Gastroesophageal sphincter (tissue), 4 donors: ENCODE results near the gene PBRM1. TPM values are rescaled to one million over a fixed set of nuclear protein-coding genes. Genes with fewer than 3 reads are reported as not detected.

Experiments
- ATAC-seq: fragments of 150-250 bp; one replicate; pipeline ENCODE4 v1.9.1; 2016; ENCODE audit warnings: mild to moderate bottlenecking, moderate library complexity
- H3K27ac ChIP-seq, 4 donors: fragments of 200-600 bp; sonication (generic) in 3 of 4; 1 replicate in 3 of 4; 2 replicates in 1 of 4; pipeline ENCODE4 v1.5.1; 2016 to 2019
- H3K27me3 ChIP-seq: fragments of 200-600 bp; sonication (generic); one replicate; pipeline ENCODE4 v1.5.1; 2019
- H3K36me3 ChIP-seq, 2 donors: fragments of 200-600 bp; sonication (generic); one replicate each; pipeline ENCODE4 v1.5.1; 2019; ENCODE audit warnings: control low read depth in 1 of 2
- H3K4me1 ChIP-seq, 3 donors: fragments of 200-600 bp; sonication (generic); 1 replicate in 2 of 3; 2 replicates in 1 of 3; pipeline ENCODE4 v1.5.1; 2016 to 2019; ENCODE audit warnings: control low read depth in 2 of 3
- H3K4me3 ChIP-seq, 2 donors: fragments of 200-600 bp; sonication (generic); one replicate each; pipeline ENCODE4 v1.5.1; 2019; ENCODE audit warnings: mild to moderate bottlenecking in 1 of 2, moderate library complexity in 1 of 2
- H3K9me3 ChIP-seq, 3 donors: fragments of 200-600 bp; sonication (generic); one replicate each; pipeline ENCODE4 v1.5.1; 2017 to 2019; ENCODE audit warnings: control low read depth in 2 of 3
- EP300 ChIP-seq: sonication (generic); formaldehyde crosslinking; IDR thresholded peaks from one replicate; pipeline ENCODE4 v1.6.1; 2017; ENCODE audit warnings: antibody characterized with exemption, mild to moderate bottlenecking
- POLR2A ChIP-seq, 2 donors: fragments of 450-650 bp; IDR thresholded peaks; one replicate each; pipeline ENCODE4 v1.6.1; 2017; ENCODE audit warnings: antibody characterized with exemption in 2 of 2, mild to moderate bottlenecking in 2 of 2, moderate library complexity in 1 of 2
- POLR2AphosphoS5 ChIP-seq: sonication (generic); formaldehyde crosslinking; IDR thresholded peaks from one replicate; pipeline ENCODE4 v1.6.1; 2017; ENCODE audit warnings: antibody characterized with exemption
- WGBS, 2 donors: methylation state at CpG; one replicate each; pipeline ENCODE4 v1.1.5; 2018; ENCODE audit warnings: low coverage in 1 of 2; 5-methylcytosine and 5-hydroxymethylcytosine counted together
- total RNA-seq, 4 donors: library from RNA; depleted of rRNA; stranded (reverse); fragments of >200 nt; gene quantifications; one replicate each; pipeline ENCODE4 v1.1.0, GENCODE V29; 2016
- TF ChIP-seq, protein P1 (sequence below), 4 experiments: fragments of 200-600 bp in 2 of 4; fragments of 450-650 bp in 2 of 4; sonication (generic) in 1 of 4; IDR thresholded peaks; one replicate each; pipeline ENCODE4 v1.5.1; 2017 to 2019; ENCODE audit warnings: antibody characterized with exemption in 4 of 4, mild to moderate bottlenecking in 2 of 4, moderate library complexity in 2 of 4

The PBRM1 gene
- total RNA-seq, 4 donors from 2014 or later, result 73.9 to 105 (median 98.4) TPM

DNA sequence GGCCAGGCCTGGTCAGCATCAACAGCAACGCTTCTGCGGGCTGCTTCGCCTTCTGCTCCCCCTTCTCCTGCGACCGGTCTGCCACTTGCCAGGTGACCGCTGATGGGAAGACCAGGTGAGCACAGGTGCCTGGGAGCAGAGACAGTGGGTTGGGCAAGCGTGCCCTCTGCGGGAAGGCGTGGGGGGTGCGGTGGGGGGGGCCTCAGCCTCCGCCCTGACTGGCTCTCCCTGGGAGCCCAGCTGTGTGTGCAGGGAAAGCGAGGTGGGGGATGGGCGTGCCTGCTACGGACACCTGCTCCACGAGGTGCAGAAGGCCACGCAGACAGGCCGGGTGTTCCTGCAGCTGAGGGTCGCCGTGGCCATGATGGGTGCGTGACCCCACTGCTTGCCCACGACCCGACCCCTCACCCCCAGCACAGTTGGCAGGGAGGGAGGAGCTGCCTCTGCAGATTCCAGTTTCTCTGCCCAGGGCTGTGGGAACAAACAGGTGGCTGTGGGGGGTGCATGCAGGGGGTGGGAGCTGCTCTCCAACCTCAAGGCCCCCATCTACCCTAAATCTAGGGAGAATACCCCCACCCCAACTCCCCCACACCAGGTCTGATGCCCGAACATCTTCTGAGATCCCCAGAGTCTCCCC is 181.8 kb downstream of the PBRM1 start:
- TF ChIP-seq POLR2AphosphoS5 (no peak), EP300 (no peak), POLR2A (IDR thresholded peaks at IDR 0.05) (no peak)
- TF ChIP-seq, protein P1, sequence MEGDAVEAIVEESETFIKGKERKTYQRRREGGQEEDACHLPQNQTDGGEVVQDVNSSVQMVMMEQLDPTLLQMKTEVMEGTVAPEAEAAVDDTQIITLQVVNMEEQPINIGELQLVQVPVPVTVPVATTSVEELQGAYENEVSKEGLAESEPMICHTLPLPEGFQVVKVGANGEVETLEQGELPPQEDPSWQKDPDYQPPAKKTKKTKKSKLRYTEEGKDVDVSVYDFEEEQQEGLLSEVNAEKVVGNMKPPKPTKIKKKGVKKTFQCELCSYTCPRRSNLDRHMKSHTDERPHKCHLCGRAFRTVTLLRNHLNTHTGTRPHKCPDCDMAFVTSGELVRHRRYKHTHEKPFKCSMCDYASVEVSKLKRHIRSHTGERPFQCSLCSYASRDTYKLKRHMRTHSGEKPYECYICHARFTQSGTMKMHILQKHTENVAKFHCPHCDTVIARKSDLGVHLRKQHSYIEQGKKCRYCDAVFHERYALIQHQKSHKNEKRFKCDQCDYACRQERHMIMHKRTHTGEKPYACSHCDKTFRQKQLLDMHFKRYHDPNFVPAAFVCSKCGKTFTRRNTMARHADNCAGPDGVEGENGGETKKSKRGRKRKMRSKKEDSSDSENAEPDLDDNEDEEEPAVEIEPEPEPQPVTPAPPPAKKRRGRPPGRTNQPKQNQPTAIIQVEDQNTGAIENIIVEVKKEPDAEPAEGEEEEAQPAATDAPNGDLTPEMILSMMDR (IDR thresholded peaks at IDR 0.05), result no peak
- H3K9me3 ChIP-seq, result no peaks in the 10 kb centered on the region
- H3K27me3 ChIP-seq, result no peaks in the 10 kb centered on the region
- 67% methylated on average over 1 of the region's 23 CpGs; no CpG with 5 or more reads in 1 of the 2 donors for WGBS, 2 donors
- H3K4me3 ChIP-seq, result no peak overlapping the region
- peaks cover 0 to 20% of the 10 kb centered on the region in 2 donors for H3K36me3 ChIP-seq
- no peak overlapping the region for H3K27ac ChIP-seq
- no peaks in the 10 kb centered on the region for H3K4me1 ChIP-seq
- no peak for ATAC-seq

DNA sequence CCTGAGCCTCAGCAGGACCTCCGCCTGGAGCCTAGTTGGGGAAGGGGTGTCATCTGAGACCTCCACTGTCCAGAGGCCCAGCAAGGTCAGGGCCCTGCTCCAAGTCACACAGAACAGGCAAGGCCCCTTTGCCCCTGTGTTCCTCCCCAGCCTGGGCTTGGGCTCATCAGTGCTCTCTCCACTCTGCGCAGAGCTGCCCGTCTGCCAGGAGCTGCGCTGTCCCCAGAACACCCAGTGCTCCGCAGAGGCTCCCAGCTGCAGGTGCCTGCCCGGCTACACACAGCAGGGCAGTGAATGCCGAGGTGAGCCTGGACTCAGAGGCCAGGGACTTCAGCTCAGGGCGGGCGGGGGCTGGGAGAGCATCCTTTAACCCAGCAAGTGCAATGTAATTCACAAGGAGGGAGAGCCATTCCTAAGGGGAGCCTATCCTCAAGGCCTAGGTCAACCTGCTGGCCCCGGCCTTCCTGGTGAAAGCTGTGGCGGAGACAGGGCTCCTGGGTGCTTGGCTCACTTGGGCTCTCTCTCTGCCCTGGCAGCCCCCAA is 182.8 kb downstream of the PBRM1 start:
- no peak overlapping the region for H3K4me3 ChIP-seq
- WGBS, 2 donors, result 98% methylated on average over 8 of the region's 11 CpGs; no CpG with 5 or more reads in 1 of the 2 donors
- ATAC-seq, result no peak
- no peak overlapping the region for H3K27ac ChIP-seq
- H3K27me3 ChIP-seq, result no peaks in the 10 kb centered on the region
- no peak for TF ChIP-seq POLR2AphosphoS5
- no peak for TF ChIP-seq POLR2A (IDR thresholded peaks at IDR 0.05)
- TF ChIP-seq, protein P1 (IDR thresholded peaks at IDR 0.05), result no peak
- TF ChIP-seq EP300, result no peak
- peaks cover 0 to 16% of the 10 kb centered on the region in 2 donors for H3K36me3 ChIP-seq
- H3K9me3 ChIP-seq, result no peaks in the 10 kb centered on the region
- H3K4me1 ChIP-seq, result peaks cover 0 to 6% (median 0%) of the 10 kb centered on the region in 3 donors

DNA sequence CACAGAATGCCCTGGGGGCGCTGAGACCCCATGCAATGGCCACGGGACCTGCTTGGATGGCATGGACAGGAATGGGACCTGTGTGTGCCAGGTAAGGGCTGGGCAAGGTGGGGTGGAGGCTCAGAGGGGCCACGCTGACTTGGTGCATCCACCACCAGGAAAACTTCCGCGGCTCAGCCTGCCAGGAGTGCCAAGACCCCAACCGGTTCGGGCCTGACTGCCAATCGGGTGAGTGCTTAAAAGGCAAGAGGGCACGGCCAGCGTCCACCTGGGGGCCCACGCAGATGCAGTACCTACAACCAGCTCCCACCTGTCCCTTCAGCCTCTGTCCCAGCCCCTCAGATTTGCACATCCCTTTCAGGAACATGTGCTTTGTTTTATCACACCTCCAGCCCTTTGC is 183.7 kb downstream of the PBRM1 start:
- H3K27ac ChIP-seq, result no peak overlapping the region
- peaks cover 0 to 6% (median 0%) of the 10 kb centered on the region in 3 donors for H3K4me1 ChIP-seq
- H3K9me3 ChIP-seq, result no peaks in the 10 kb centered on the region
- no peaks in the 10 kb centered on the region for H3K27me3 ChIP-seq
- no peak overlapping the region for H3K4me3 ChIP-seq
- TF ChIP-seq POLR2A (IDR thresholded peaks at IDR 0.05), result no peak
- TF ChIP-seq, protein P1 (IDR thresholded peaks at IDR 0.05), result no peak
- 88% methylated on average over 4 of the region's 11 CpGs; no CpG with 5 or more reads in 1 of the 2 donors for WGBS, 2 donors
- no peak for ATAC-seq
- H3K36me3 ChIP-seq, result peaks cover 0 to 15% of the 10 kb centered on the region in 2 donors

DNA sequence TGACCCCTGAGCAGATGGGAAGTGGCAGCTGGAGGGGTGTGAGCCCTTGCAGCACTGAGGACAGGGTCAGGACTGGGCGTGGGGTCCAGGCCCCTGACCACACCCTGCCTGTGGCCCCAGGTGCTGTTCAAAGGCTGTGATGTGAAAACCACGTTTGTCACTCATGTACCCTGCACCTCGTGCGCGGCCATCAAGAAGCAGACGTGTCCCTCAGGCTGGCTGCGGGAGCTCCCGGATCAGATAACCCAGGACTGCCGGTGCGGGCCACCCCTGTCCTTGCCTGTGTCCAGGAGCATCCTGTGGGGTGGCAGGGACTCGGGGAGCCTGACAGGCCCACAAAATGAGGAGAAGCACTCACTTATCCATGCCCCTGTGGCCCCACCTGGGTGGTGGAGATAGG is 184.7 kb downstream of the PBRM1 start:
- H3K27ac ChIP-seq, result no peak overlapping the region
- peaks cover 0 to 15% of the 10 kb centered on the region in 2 donors for H3K36me3 ChIP-seq
- 90% methylated on average over 4 of the region's 11 CpGs; no CpG with 5 or more reads in 1 of the 2 donors for WGBS, 2 donors
- H3K4me3 ChIP-seq, result no peak overlapping the region
- ATAC-seq, result no peak
- H3K27me3 ChIP-seq, result no peaks in the 10 kb centered on the region
- H3K4me1 ChIP-seq, result peaks cover 0 to 9% (median 0%) of the 10 kb centered on the region in 3 donors
- TF ChIP-seq, protein P1 (IDR thresholded peaks at IDR 0.05), result no peak
- TF ChIP-seq EP300, result no peak
- no peak for TF ChIP-seq POLR2A (IDR thresholded peaks at IDR 0.05)
- TF ChIP-seq POLR2AphosphoS5, result no peak
- H3K9me3 ChIP-seq, result no peaks in the 10 kb centered on the region
